VCaP (cell line): ENCODE results near the gene GJB6.

ENCODE experiments used
- H3K27ac ChIP-seq: fragments of 450-650 bp; 2 replicates; pipeline ENCODE4 v1.5.1; 2017
- TF ChIP-seq, protein P1 (sequence below): fragments of 450-650 bp; conservative IDR thresholded peaks from 2 replicates; pipeline ENCODE4 v1.5.1; 2017; ENCODE audit warnings: mild to moderate bottlenecking, moderate library complexity

GJB6 gene

DNA sequence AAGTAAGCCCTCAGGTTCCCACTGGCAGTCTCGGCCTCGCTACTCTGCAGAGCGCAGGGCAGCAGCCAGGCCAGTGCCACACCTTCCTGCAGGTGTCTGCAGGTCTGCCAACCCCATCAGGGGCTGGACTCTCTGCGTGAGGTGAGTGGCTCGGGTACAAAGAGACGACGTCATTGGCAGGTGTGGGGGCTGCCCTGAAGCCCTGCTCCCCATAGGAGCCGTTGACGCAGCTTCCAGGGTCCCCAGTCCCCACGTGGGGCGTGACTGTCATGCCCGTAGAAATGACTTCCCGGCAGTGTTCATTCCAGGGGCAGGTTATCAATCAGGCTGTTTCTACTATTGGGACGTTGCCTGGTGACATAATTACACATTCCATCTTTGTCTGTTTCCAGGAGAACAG lies 15.3 kb upstream of the GJB6 start:
- no peak overlapping the region for H3K27ac ChIP-seq

GRCh38 chr13:20241593-20241992 lies 9.5 kb upstream of the GJB6 start:
- no peak overlapping the region for H3K27ac ChIP-seq
- TF ChIP-seq, protein P1, sequence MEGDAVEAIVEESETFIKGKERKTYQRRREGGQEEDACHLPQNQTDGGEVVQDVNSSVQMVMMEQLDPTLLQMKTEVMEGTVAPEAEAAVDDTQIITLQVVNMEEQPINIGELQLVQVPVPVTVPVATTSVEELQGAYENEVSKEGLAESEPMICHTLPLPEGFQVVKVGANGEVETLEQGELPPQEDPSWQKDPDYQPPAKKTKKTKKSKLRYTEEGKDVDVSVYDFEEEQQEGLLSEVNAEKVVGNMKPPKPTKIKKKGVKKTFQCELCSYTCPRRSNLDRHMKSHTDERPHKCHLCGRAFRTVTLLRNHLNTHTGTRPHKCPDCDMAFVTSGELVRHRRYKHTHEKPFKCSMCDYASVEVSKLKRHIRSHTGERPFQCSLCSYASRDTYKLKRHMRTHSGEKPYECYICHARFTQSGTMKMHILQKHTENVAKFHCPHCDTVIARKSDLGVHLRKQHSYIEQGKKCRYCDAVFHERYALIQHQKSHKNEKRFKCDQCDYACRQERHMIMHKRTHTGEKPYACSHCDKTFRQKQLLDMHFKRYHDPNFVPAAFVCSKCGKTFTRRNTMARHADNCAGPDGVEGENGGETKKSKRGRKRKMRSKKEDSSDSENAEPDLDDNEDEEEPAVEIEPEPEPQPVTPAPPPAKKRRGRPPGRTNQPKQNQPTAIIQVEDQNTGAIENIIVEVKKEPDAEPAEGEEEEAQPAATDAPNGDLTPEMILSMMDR, result no peak

More for the DNA sequence above, 15.3 kb upstream of the GJB6 start:
- TF ChIP-seq, protein P1, result no peak

DNA sequence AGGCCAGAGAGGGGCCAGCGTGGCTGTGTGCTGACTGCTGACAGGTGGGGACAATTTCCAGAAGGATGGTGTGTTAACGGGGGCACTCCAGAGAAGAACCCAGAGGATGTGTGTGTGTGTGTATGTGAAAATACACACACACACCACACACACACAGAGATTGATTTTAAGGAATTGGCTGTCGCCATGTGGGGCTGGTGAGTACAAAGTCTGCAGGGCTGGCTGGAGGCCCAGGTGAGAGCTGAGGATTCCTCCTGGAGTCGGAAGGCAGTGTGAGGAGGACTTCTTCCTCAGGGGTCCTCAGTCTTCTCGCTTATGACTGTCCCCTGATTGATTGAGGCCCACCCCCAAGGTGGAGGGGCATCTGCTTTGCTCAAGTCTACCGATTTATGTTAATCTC lies 7.6 kb upstream of the GJB6 start:
- H3K27ac ChIP-seq, result no peak overlapping the region
- TF ChIP-seq, protein P1, result no peak

DNA sequence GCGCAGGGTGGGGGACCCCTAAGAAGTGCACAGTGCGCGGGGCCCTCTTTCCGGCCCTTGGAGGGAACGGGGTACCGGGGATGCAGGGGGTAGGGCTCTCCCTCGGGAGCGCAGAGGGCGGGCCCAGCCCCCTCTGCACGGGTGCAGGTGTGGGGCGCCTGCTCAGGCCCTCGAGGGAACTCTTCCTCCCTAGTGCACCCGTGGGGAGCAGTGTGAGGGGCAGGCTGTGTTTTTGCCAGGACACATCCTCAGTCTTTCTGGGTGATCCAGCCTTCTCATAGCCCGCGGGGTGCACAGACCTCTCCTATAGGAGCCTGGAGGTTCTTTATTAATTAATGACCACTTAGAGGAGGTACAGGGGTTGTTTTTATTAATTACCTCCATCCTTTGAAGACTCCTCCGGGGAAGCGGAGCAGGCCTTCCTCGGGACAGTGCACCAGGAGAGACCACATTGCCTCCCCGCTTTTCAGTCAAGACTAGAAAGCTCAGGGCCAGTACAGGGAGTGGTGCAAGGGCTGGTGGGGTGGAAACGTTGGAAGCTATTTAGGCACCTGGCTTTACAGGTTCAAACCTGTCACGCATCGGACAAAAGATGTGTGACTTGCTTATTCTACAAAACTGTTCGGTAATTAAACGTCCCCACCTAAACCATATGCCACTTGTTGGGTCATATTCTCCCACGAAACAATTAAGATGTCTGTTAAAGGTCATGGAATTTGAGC lies 598 bp upstream of the GJB6 start:
- TF ChIP-seq, protein P1, result no peak
- peak overlapping the region; percentile 41; the same call in 1 of the 2 replicates for H3K27ac ChIP-seq

DNA sequence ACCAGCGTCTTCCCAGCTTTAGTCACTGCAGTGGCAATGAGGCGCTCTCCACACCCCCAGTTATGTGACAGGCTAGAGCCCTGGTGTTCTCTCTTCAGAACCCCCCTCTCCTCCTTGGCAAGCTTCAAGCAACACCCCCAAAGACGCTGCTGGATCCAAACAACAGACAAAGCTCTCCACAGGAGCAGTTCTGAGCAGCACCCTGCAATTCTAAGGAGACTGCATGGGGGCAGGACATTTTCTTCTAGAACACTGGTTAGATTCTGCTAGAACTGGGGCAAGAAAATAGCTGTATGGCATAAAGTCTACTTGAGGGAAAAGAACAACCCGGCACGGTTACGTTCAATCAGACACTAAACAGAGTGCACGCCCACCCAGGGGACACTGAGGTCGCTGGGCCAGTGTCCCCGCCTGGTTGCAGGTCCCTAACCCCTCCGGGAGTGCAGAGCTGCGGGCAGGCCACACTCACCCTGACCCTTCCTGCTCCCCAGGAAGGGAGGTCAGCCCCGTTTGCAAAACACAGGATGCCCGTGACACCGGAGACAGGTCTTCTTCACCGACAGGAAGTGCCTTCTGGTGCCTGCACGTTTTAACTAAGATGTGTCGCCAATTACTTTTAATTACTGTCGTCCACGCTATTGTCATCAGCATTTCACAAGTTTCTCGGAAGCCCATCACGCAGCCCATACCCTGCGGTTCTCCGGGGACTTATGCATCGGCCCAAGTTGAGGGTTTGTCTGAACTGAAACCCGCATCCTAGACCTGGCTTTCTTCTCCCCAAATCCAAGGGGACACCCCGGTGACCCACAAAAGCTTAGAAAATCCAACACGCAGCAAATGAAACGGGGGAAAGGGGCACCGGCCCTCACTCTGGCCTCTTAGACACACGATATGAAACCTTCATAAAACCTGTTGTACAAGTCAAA lies 943 bp downstream of the GJB6 start:
- TF ChIP-seq, protein P1, result no peak
- H3K27ac ChIP-seq, result peak overlapping the region; percentile 41; the same call in 1 of the 2 replicates

DNA sequence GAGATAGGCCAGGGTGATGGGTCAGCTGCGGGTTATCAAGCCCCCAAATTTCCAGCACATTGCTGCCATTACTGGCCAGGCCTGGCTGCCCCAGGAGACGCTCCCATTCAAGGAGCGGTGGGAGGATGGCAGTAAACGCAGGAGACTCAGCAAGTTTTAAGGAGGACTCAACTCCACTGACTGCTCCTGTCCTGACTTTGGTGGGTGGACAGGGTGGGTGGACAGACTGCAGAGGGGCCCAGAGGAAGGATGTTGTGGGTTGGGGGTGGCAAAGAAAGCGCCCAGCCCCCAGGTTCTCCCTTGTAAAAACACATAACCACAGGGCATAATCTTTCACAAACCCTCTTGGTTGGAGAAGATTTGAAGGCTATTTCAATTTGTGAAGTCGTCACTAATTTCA lies 4.4 kb downstream of the GJB6 start:
- TF ChIP-seq, protein P1, result no peak
- no peak overlapping the region for H3K27ac ChIP-seq

DNA sequence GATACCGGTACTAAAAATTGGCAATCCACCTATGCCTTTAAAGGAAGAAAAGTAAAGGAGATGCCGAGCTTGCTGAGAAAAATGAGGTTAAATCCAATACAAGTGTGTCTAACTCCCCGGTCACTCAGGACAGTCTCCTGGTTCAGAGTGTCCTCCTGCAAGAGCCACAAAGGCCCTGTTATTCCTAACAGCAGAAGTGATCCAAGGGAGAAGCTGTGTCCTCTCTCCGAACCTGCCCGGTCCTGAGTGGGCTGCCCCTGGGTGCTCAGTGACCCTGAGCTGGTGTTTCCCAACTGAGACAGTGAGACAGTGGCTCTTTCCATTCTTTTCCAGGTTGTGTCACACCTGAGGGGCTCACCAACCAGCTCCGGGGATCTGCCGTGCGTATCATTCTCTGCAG lies 4.8 kb downstream of the GJB6 start:
- TF ChIP-seq, protein P1, result no peak
- no peak overlapping the region for H3K27ac ChIP-seq
